Embryonic facial prominence (tissue), 1 donor: ENCODE results near the gene SPTBN2.
A peak's percentile ranks its signal among the peaks of the same experiment; 100 is the strongest.

Experiments used
- DNase-seq: peaks from one replicate; pipeline ENCODE4 v3.0.0-alpha.2; 2016; ENCODE audit errors: extremely low spot score

SPTBN2 gene

GRCh38 chr11:66701432-66702240, 27.4 kb downstream of the SPTBN2 start:
- no peak for DNase-seq

- DNase-seq, result no peak
These were observed 28.3 kb downstream of the SPTBN2 start for GRCh38 chr11:66700742-66701141.

DNA sequence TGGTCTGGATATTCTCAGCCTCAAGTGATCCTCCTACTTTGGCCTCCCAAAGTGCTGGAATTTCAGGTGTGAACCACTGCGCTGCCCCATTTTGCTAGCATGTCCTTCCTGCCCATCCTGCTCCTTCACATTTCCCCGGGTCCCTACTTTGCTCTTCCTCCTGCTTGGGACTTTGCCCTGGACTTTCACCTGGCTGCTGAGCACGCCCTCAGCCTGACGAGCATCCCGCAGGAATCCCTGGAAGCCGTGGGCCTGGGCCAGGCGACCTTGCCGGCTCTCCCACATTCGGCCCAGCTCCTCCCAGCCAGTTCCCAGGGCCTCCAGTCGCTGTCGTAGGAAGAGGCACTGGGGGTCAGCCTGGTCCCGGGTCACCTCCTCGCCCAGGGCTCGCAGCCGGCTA, 28.7 kb downstream of the SPTBN2 start:
- no peak for DNase-seq

GRCh38 chr11:66698491-66698890, 30.5 kb downstream of the SPTBN2 start:
- no peak for DNase-seq

- DNase-seq, result no peak
These were observed 31.0 kb downstream of the SPTBN2 start for GRCh38 chr11:66697988-66698387.

- DNase-seq, result no peak
These were observed 32.9 kb downstream of the SPTBN2 start for GRCh38 chr11:66696146-66696545.

DNA sequence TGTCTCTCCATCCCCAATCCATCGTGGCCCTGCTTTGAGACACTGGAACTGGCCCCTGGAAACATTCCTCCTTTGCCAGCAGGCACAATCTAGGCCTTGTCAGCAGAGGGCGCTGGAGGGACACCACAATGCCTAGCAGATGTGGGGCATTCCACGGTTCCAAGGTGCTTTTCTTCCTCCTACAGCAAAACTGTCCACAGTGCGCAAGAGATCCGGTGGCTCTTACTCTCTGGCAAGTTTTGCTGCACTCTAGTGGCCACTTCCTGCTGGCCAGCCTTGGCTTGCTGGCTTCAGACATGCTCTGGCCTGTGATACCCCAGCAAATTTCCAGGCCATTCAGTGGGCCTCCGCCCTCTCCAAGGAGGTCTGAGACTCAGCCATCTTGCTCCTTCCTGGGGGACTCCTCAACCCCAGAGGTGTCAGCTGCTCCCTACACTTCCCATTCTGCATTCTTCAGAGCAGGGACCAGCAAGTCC, 34.2 kb downstream of the SPTBN2 start:
- peak; percentile 55 for DNase-seq

GRCh38 chr11:66694056-66694410, 35.0 kb downstream of the SPTBN2 start:
- DNase-seq, result no peak

GRCh38 chr11:66693356-66694055, 35.5 kb downstream of the SPTBN2 start:
- DNase-seq, result no peak

DNA sequence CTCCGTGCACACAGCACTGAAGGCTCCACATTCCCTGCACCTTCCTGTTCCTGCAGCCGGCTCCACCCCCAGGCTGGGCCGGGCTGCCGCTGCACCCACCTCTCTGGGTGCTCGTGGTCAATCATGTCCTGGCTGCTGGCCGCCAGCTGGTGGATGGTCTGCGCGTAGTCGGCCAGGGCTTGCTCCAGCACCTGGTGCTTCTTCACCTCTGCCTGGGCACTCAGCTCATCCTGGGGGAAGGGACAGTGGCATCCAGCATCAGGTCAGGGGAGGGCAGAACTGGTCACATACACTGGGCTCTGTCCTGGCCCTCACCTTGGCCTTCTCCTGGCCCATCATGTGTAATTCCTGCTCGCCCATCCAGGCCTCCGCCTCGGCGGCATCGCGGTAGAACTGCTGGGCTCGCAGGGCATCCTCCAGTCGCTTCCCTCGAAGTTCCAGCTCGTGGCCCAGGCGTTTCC, 36.1 kb downstream of the SPTBN2 start:
- DNase-seq, result no peak

DNA sequence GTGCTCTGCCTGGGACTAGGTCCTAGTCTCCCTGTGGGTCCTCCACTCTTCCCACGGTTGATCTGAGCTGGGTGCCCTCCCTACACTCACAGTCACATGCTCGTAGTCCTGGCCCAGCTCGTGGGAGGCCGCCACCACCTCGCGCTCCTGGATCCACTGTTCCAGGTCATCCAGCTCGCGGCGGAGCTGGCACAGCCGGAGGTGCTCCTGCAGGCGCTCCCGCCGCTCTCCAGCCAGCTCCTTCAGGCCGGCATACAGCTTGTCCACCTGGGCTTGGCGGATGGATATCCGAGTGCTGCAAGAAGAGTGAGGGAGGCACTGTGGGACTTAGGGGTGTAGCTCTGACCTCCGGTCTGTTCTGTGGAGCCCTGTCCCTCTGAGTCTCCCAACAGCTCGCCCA, 36.6 kb downstream of the SPTBN2 start:
- no peak for DNase-seq

GRCh38 chr11:66691311-66691980, 37.6 kb downstream of the SPTBN2 start:
- DNase-seq, result no peak

DNA sequence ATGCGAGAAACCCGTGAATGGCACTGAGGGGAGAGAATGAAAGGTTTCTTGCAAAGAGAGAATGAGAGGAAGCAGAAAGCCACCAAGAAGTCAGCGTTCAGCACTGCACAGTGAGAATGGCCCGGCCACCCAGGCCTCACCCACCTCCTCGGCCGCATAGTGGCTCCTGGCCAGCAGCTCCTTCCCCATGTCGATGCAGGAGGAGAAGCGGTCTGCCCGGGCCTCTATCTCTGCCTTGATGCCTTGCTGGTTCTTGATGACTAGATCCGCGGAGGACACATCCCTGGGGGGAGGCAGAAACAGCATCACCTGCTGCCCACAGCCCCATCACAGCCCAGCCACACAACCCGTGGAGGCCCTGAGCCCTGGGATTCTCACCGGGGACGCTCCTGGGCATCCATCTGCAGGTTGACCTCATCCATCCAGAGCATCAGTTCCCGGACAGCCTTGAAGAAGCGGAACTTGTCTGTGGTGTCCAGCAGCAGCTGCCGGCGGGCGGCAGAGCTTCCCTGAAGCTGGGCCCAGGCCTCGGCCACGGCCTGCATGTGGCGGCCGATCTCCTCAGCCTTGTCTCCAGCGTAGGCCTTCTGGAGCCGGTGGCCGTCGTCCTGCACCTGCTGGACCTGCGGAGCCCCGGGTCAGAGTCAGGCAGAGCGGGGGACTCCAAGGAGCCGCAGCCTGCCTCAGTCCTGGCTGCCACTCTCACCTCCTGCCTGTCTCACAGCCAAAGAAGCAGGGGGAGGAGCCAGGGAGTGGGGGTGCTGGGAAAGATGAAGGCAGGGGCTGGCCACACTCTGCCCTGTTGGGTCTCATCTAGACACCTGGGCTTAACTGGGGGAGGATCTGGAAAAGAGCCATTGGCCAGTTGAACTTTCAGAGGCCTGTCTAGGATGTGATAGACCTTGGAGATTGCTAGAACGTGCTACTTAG, 39.1 kb downstream of the SPTBN2 start:
- DNase-seq, result no peak

GRCh38 chr11:66688561-66689534, 40.2 kb downstream of the SPTBN2 start:
- DNase-seq, result no peak

DNA sequence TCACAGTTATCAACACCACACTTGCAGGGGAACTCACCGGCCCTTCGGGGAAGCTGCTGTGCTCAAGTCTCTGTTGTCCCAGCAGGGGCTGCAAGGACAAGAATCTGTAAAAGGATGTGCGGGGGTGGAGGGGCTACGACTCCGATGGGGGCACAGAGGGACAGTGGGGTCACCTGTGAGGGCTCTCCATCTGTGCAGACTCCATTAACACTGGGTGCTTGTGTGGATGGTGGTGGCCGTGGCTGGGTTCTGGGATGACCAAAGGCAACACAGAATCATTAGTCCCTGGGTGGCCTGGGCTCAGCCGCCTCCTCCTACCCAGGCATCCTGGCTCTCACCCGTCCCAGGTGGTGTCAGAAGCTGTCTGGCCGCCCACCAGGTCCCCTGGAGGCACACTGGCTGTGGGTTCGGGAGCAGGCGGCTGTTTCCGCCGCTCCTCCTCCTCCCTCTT, 41.2 kb downstream of the SPTBN2 start:
- no peak for DNase-seq

DNA sequence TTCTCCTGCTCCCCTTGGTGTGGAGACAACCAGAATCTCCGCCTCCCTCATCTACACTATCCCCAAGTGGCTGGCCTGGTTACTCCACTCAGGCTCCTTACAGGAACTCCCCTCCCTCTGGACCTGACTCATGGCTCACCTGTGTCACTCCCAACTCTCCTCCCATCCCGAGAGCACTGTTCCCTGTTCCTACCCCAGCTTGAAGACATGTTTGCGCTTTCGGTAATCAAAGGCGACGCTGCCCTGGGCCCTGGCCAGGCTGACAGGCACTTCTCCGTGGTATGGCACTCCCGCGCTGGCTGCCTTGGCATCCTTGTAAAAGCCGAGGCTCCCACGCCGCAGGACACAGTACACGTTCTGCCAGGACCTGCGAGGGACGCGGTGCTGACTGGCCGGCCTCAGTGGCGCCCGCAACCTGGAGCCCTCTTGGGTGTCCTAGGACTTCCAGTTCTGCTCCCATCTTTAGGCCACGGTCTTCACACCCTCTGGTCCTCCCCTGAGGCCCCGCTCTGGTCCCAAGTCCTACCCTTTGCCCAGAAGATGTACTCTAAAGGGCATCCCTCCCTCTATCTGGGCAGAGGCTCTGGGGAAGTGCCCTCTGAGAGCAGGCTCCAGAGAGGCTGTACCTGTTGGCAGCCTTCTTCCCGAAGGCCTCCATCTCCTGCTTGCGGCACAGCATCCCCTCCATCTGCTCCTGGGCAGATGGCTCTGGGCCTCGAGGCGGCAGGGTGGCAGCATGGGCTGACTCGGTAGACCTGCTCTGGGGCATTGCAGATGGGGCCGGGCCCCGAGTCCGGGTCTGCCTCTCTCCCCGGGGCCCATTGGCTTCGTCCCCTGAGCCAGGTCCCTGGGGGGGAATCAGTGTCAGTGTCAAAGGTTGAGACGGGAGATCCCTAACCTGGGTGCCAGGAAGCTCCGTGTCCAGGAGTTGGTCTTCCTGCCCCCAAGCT, 41.9 kb downstream of the SPTBN2 start:
- no peak for DNase-seq

- DNase-seq, result no peak
These were observed 42.8 kb downstream of the SPTBN2 start for GRCh38 chr11:66686100-66686785.
